ENCODE results near the gene BAIAP2. TPM values are rescaled to one million over a fixed set of nuclear protein-coding genes. Genes with fewer than 3 reads are reported as not detected.

BAIAP2 gene
- polyA plus RNA-seq = 13.6 TPM
- long read RNA-seq, donor 1, partial matches to known transcripts = 0 of 1 reads
- long read RNA-seq, donor 1, other reads (novel, unspliced or antisense) = 0 of 1 reads
- long read RNA-seq, donor 2, partial matches to known transcripts = 0 of 3 reads
- long read RNA-seq, donor 2, other reads (novel, unspliced or antisense) = 0 of 3 reads
- long read RNA-seq, donor 3 = 0 reads
- long read RNA-seq, donor 4 = 0 reads
- long read RNA-seq, donor 5, partial matches to known transcripts = 0 of 3 reads
- long read RNA-seq, donor 5, other reads (novel, unspliced or antisense) = 0 of 3 reads
- long read RNA-seq, donor 6, partial matches to known transcripts = 11 of 13 reads
- long read RNA-seq, donor 6, other reads (novel, unspliced or antisense) = 0 of 13 reads
- long read RNA-seq, donor 7, partial matches to known transcripts = 0 of 2 reads
- long read RNA-seq, donor 7, other reads (novel, unspliced or antisense) = 0 of 2 reads
- long read RNA-seq, donor 8, partial matches to known transcripts = 8 of 9 reads
- long read RNA-seq, donor 8, other reads (novel, unspliced or antisense) = 0 of 9 reads
- long read RNA-seq, donor 9, partial matches to known transcripts = 0 of 1 reads
- long read RNA-seq, donor 9, other reads (novel, unspliced or antisense) = 0 of 1 reads
- long read RNA-seq, donor 10, partial matches to known transcripts = 0 of 1 reads
- long read RNA-seq, donor 10, other reads (novel, unspliced or antisense) = 0 of 1 reads
- long read RNA-seq, donor 11, partial matches to known transcripts = 47 of 47 reads
- long read RNA-seq, donor 11, other reads (novel, unspliced or antisense) = 0 of 47 reads

GRCh38 chr17:81034779-81035520 is at the start of gene BAIAP2:
Gene BAIAP2 (plus strand): TSS chr17:81035151. CDS start chr17:81035255, 104 bp downstream.
- Histone ChIP-seq H3K27ac (ENCODE audit: low read length) (no peak within 1 kb of the TSS), H3K4me1 (ENCODE audit: control insufficient read depth, insufficient read depth, low read length) (peaks cover 18% of the 10 kb centered on the region), H3K9me3 (ENCODE audit: control insufficient read depth, low read depth, low read length) (peaks cover 3% of the 10 kb centered on the region), H3K36me3 (ENCODE audit: control insufficient read depth, insufficient read depth, low read length) (peaks cover 15% of the 10 kb centered on the region), H3K27me3 (ENCODE audit: control insufficient read depth, insufficient read depth, low read length) (peaks cover 8% of the 10 kb centered on the region), H3K4me3 (ENCODE audit: low read length) (peak within 1 kb of the TSS; percentile 65)
- peak; percentile 91 to 95 for DNase-seq
- no CpG with 5 or more reads among the region's 92 CpGs for WGBS (ENCODE audit: insufficient coverage, low lambda C conversion rate)

GRCh38 chr17:80986046-80986445 is 48.9 kb upstream of the BAIAP2 start:
- peaks cover 8% of the 10 kb centered on the region for H3K4me1 ChIP-seq (ENCODE audit: control insufficient read depth, insufficient read depth, low read length)
- no peak overlapping the region for H3K4me3 ChIP-seq (ENCODE audit: low read length)
- H3K36me3 ChIP-seq (ENCODE audit: control insufficient read depth, insufficient read depth, low read length) = no peaks in the 10 kb centered on the region
- peaks cover 20% of the 10 kb centered on the region for H3K27me3 ChIP-seq (ENCODE audit: control insufficient read depth, insufficient read depth, low read length)
- WGBS (ENCODE audit: insufficient coverage, low lambda C conversion rate) = no CpG with 5 or more reads among the region's 7 CpGs
- no peak overlapping the region for H3K27ac ChIP-seq (ENCODE audit: low read length)
- DNase-seq = no peak
- no peaks in the 10 kb centered on the region for H3K9me3 ChIP-seq (ENCODE audit: control insufficient read depth, low read depth, low read length)

GRCh38 chr17:80986816-80987475 is 48.0 kb upstream of the BAIAP2 start:
- H3K9me3 ChIP-seq (ENCODE audit: control insufficient read depth, low read depth, low read length) = no peaks in the 10 kb centered on the region
- H3K4me3 ChIP-seq (ENCODE audit: low read length) = no peak overlapping the region
- peaks cover 12% of the 10 kb centered on the region for H3K4me1 ChIP-seq (ENCODE audit: control insufficient read depth, insufficient read depth, low read length)
- no peaks in the 10 kb centered on the region for H3K36me3 ChIP-seq (ENCODE audit: control insufficient read depth, insufficient read depth, low read length)
- WGBS (ENCODE audit: insufficient coverage, low lambda C conversion rate) = no CpG with 5 or more reads among the region's 18 CpGs
- no peak overlapping the region for H3K27ac ChIP-seq (ENCODE audit: low read length)
- no peak for DNase-seq
- peaks cover 14% of the 10 kb centered on the region for H3K27me3 ChIP-seq (ENCODE audit: control insufficient read depth, insufficient read depth, low read length)

- peaks cover 17% of the 10 kb centered on the region for H3K4me1 ChIP-seq (ENCODE audit: control insufficient read depth, insufficient read depth, low read length)
- H3K4me3 ChIP-seq (ENCODE audit: low read length) = no peak overlapping the region
- no CpG with 5 or more reads among the region's 16 CpGs for WGBS (ENCODE audit: insufficient coverage, low lambda C conversion rate)
- no peaks in the 10 kb centered on the region for H3K9me3 ChIP-seq (ENCODE audit: control insufficient read depth, low read depth, low read length)
- no peak overlapping the region for H3K27ac ChIP-seq (ENCODE audit: low read length)
- no peak for DNase-seq
- H3K27me3 ChIP-seq (ENCODE audit: control insufficient read depth, insufficient read depth, low read length) = peaks cover 7% of the 10 kb centered on the region
- no peaks in the 10 kb centered on the region for H3K36me3 ChIP-seq (ENCODE audit: control insufficient read depth, insufficient read depth, low read length)
These were observed 47.0 kb upstream of the BAIAP2 start for GRCh38 chr17:80987941-80988461.

- no peak for DNase-seq
- WGBS (ENCODE audit: insufficient coverage, low lambda C conversion rate) = no CpG with 5 or more reads among the region's 11 CpGs
- H3K4me1 ChIP-seq (ENCODE audit: control insufficient read depth, insufficient read depth, low read length) = peaks cover 23% of the 10 kb centered on the region
- H3K4me3 ChIP-seq (ENCODE audit: low read length) = no peak overlapping the region
- H3K9me3 ChIP-seq (ENCODE audit: control insufficient read depth, low read depth, low read length) = no peaks in the 10 kb centered on the region
- no peak overlapping the region for H3K27ac ChIP-seq (ENCODE audit: low read length)
- peaks cover 5% of the 10 kb centered on the region for H3K27me3 ChIP-seq (ENCODE audit: control insufficient read depth, insufficient read depth, low read length)
- H3K36me3 ChIP-seq (ENCODE audit: control insufficient read depth, insufficient read depth, low read length) = no peaks in the 10 kb centered on the region
These were observed 45.4 kb upstream of the BAIAP2 start for GRCh38 chr17:80989586-80989913.

- Histone ChIP-seq H3K4me1 (ENCODE audit: control insufficient read depth, insufficient read depth, low read length) (peaks cover 23% of the 10 kb centered on the region), H3K4me3 (ENCODE audit: low read length) (peak overlapping the region; percentile 80), H3K27ac (ENCODE audit: low read length) (no peak overlapping the region), H3K27me3 (ENCODE audit: control insufficient read depth, insufficient read depth, low read length) (peaks cover 5% of the 10 kb centered on the region), H3K36me3 (ENCODE audit: control insufficient read depth, insufficient read depth, low read length) (peaks cover 12% of the 10 kb centered on the region), H3K9me3 (ENCODE audit: control insufficient read depth, low read depth, low read length) (no peaks in the 10 kb centered on the region)
- no CpG with 5 or more reads among the region's 22 CpGs for WGBS (ENCODE audit: insufficient coverage, low lambda C conversion rate)
- DNase-seq = no peak
These were observed 43.9 kb upstream of the BAIAP2 start for GRCh38 chr17:80990921-80991644.

GRCh38 chr17:80991645-80992076 is 43.3 kb upstream of the BAIAP2 start, which contains the start of gene CHMP6:
Gene CHMP6 (plus strand): TSS chr17:80991841. CDS start chr17:80991919, 78 bp downstream.
- Histone ChIP-seq H3K36me3 (ENCODE audit: control insufficient read depth, insufficient read depth, low read length) (peaks cover 17% of the 10 kb centered on the region), H3K4me1 (ENCODE audit: control insufficient read depth, insufficient read depth, low read length) (peaks cover 23% of the 10 kb centered on the region), H3K27me3 (ENCODE audit: control insufficient read depth, insufficient read depth, low read length) (peaks cover 5% of the 10 kb centered on the region), H3K27ac (ENCODE audit: low read length) (no peak within 1 kb of the TSS), H3K4me3 (ENCODE audit: low read length) (peak within 1 kb of the TSS; percentile 80), H3K9me3 (ENCODE audit: control insufficient read depth, low read depth, low read length) (no peaks in the 10 kb centered on the region)
- no CpG with 5 or more reads among the region's 66 CpGs for WGBS (ENCODE audit: insufficient coverage, low lambda C conversion rate)
- peak; percentile 61 to 80 for DNase-seq

- H3K9me3 ChIP-seq (ENCODE audit: control insufficient read depth, low read depth, low read length) = no peaks in the 10 kb centered on the region
- peaks cover 24% of the 10 kb centered on the region for H3K36me3 ChIP-seq (ENCODE audit: control insufficient read depth, insufficient read depth, low read length)
- H3K4me3 ChIP-seq (ENCODE audit: low read length) = peak overlapping the region; percentile 80
- DNase-seq = no peak
- peaks cover 5% of the 10 kb centered on the region for H3K27me3 ChIP-seq (ENCODE audit: control insufficient read depth, insufficient read depth, low read length)
- H3K27ac ChIP-seq (ENCODE audit: low read length) = no peak overlapping the region
- H3K4me1 ChIP-seq (ENCODE audit: control insufficient read depth, insufficient read depth, low read length) = peaks cover 23% of the 10 kb centered on the region
- 80% methylated on average over 2 of the region's 90 CpGs for WGBS (ENCODE audit: insufficient coverage, low lambda C conversion rate)
These were observed 42.6 kb upstream of the BAIAP2 start for GRCh38 chr17:80992077-80992947.

Data from large intestine (tissue), 12 donors.